MG63 (cell line): ENCODE measurements around the gene DUSP22. TPM values are rescaled to one million over a fixed set of nuclear protein-coding genes. Genes with fewer than 3 reads are reported as not detected.
"Not testable (repeated sequence)": the region's sequence is repeated elsewhere in the genome, so short reads cannot be mapped to it uniquely, and the experiment has no call there.

Source experiments
- DNase-seq: peaks from one replicate; pipeline ENCODE4 v3.0.0-alpha.2; 2020
- H3K27me3 ChIP-seq: fragments of 250-450 bp; sonication (Bioruptor Pico); 2 replicates; pipeline ENCODE4 v1.5.1; 2020; ENCODE audit warnings: mild to moderate bottlenecking, moderate library complexity
- H3K36me3 ChIP-seq: fragments of 250-450 bp; sonication (Bioruptor Pico); 2 replicates; pipeline ENCODE4 v1.5.1; 2020; ENCODE audit warnings: mild to moderate bottlenecking, moderate library complexity
- H3K4me3 ChIP-seq: fragments of 250-450 bp; sonication (Bioruptor Pico); 2 replicates; pipeline ENCODE4 v1.5.1; 2020; ENCODE audit warnings: mild to moderate bottlenecking, moderate library complexity
- H3K9me3 ChIP-seq: fragments of 250-450 bp; sonication (Bioruptor Pico); 2 replicates; pipeline ENCODE4 v1.5.1; 2020; ENCODE audit warnings: mild to moderate bottlenecking, moderate library complexity
- total RNA-seq: library from RNA; depleted of rRNA; stranded (reverse); fragments of >200 nt; shearing (Covaris generic); gene quantifications from 2 replicates; pipeline ENCODE4 v1.2.3, GENCODE V29; 2014; ENCODE audit warnings: low replicate concordance; rRNA removed

DUSP22 gene, protein sequence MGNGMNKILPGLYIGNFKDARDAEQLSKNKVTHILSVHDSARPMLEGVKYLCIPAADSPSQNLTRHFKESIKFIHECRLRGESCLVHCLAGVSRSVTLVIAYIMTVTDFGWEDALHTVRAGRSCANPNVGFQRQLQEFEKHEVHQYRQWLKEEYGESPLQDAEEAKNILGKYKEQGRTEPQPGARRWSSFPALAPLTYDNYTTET
- 4.5 TPM in 2 replicates for total RNA-seq

DNA sequence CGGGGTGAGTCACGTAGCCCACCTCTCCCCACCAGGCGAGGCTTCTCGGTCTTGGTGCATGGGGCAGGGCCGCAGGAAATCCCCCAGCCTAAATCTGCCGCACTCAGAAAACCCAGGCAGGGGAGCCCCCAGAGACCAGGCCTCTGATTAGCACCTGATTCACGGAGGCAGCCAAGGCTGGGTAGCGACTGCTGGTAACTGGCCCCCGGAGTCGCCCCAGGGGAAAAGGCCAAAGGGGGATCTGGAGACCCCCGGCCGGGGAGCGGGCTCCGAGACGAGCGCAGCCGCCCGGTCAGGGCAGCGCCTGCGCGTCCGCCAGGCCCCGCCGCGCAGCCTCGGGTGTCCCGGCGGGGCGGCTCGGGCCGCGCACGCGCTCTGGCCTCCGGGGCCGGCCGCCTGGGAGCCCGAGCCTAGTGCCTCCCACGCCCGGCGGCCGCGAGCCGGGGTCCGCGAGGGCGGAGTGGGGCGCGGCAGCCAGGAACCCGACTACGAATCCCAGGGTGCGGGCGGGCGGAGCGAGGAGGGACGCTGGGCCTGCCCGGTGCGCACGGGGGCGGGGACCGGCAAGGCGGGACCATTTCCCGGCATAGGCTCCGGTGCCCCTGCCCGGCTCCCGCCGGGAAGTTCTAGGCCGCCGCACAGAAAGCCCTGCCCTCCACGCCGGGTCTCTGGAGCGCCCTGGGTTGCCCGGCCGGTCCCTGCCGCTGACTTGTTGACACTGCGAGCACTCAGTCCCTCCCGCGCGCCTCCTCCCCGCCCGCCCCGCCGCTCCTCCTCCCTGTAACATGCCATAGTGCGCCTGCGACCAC is at the start of gene DUSP22:
TSS of gene DUSP22 (plus strand) at position 791 of the 809 bp plus-strand sequence. CDS start 53 bp downstream, outside the sequence.
- Histone ChIP-seq H3K9me3 (no peaks in the 10 kb centered on the region), H3K36me3 (no peaks in the 10 kb centered on the region), H3K4me3 (peak within 1 kb of the TSS; percentile 66)

DNA sequence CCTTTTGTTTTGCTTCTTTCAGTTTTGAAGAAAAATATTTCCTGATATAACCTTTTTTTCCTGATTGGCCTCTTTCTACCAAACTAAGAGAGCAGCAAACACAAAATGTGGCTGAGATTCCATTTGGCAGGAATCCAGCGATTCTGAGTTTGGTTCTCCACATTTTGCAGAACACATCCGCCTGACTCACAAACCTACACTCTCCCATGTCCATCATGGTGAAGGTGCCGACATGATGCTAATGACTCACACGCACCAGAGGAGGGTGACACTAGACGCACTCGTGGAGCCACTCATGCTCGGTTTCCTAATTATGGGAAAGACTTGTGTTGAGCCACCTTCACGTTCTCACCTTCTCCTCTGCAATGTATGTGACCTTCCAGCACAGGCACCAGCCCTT is 45.9 kb upstream of the DUSP22 start:
- Histone ChIP-seq H3K27me3 (no peaks in the 10 kb centered on the region; the same call in 1 of the 2 replicates), H3K36me3 (no peaks in the 10 kb centered on the region), H3K4me3 (no peak overlapping the region), H3K9me3 (peaks cover 6% of the 10 kb centered on the region; the same call in 1 of the 2 replicates)
- DNase-seq = no peak

More for the DNA sequence above, at the start of gene DUSP22:
- peak; percentile 84 for DNase-seq
- no peaks in the 10 kb centered on the region for H3K27me3 ChIP-seq

DNA sequence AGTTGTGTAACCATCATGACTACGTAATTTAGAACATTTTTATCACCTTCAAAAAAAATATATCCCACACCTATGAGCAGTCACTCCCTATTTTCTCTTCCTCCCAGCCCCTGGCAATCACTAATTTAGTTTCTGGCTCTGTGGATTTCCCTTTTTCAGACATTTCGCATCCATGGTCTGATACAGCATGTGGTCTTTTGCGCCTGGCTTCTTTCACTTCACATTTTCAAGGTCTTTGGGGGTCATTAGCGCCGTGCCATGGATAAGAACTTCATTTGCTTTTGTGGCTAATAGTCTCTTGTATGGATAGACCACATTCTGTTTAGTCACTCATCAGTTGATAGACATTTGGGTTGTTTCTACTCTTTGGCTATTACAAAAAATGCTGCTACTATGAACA is 44.9 kb upstream of the DUSP22 start:
- Histone ChIP-seq H3K36me3 (no peaks in the 10 kb centered on the region), H3K9me3 (peaks cover 6% of the 10 kb centered on the region; the same call in 1 of the 2 replicates), H3K4me3 (no peak overlapping the region), H3K27me3 (no peaks in the 10 kb centered on the region; the same call in 1 of the 2 replicates)
- DNase-seq = no peak

DNA sequence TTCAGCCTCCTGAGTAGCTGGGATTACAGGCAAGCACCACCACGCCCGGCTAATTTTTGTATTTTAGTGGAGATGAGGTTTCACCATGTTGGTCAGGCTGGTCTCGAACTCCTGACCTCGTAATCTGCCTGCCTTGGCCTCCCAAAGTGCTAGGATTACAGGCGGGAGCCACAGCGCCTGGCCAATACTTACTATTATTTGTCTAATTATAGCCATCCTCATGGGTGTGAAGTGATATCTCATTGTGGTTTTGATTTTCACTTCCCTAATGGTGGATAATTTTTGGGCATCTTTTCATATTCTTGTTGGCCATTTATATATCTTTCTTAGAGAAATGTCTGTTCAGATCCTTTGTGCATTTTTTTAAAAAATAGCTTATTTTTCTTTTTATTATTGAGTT is 44.2 kb upstream of the DUSP22 start:
- H3K36me3 ChIP-seq, H3K9me3 ChIP-seq, H3K27me3 ChIP-seq, H3K4me3 ChIP-seq, DNase-seq: not testable (repeated sequence)

DNA sequence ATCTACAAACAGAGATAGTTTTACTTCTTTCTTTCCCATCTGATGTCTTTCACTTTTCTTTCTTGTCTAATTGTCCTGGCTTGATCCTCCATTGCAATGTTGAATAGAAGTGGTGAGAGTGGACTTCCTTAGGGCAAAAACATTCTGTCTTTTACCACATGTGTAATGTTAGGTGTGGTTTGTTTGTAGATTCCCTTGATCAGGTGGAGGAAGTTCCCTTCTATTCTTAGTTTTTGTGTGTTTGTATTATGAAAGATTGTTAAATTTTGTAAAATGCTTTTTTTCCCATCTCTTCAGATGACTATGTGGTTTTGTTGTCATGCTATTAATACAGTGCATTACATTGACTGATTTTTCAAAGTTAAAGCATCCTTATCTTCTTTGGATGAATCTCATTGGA is 41.6 kb upstream of the DUSP22 start:
- Histone ChIP-seq H3K27me3 (no peaks in the 10 kb centered on the region), H3K36me3 (no peaks in the 10 kb centered on the region), H3K4me3 (no peak overlapping the region), H3K9me3 (no peaks in the 10 kb centered on the region)
- DNase-seq = no peak

DNA sequence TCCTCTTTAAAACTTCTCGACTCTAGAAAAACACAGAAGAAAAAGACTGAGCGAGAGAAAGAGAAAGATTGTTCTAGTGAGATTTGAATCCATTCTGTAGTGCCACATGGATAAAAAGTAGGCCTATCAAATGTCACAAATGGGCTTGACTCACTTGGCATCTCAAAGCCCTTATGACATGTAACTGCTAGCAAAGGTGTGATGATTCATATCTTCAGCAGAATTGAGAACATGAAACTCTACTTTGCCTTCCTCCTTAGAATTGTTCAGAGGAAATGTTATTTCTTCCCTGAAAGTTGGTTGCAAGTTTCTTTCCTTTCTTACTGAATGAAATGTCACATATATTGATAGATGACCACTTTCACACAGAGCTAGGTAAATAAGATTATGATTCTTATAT is 40.4 kb upstream of the DUSP22 start:
- Histone ChIP-seq H3K4me3 (no peak overlapping the region), H3K9me3 (no peaks in the 10 kb centered on the region), H3K27me3 (no peaks in the 10 kb centered on the region), H3K36me3 (no peaks in the 10 kb centered on the region)
- no peak for DNase-seq

DNA sequence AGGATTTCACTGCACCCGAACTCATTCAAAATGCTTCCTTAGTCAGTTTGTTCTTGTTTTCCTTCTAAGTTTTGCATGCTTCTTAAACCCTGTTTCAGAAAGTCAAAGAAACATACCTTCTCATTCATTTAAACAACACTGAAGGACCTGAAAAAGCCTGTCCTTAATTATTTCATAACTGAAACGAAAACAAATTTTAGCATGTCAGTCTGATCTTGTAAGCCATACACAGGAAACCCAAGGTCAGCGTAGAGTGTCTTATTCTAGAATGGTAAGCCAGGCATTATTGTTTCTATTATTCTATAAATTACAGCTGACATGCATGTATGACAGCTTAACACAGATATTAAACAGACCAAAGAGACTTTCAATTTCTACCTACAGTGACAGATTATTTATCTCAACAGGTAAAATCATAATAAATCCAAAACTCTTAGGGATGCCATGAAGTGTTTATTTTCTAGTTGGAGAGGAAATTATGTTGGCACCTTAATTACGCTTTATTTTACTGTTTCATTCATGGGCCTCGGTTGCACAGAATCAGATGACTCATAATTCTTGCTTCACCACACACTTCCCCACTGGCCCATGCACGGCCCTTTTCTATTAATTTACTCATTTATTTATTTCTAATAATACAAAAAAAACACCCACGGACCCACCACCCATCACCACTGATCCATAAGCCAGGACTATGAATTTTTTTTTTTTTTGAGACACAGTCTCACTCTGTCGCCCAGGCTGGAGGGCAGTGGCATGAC is 39.3 kb upstream of the DUSP22 start:
- DNase-seq = no peak
- H3K4me3 ChIP-seq = no peak overlapping the region

DNA sequence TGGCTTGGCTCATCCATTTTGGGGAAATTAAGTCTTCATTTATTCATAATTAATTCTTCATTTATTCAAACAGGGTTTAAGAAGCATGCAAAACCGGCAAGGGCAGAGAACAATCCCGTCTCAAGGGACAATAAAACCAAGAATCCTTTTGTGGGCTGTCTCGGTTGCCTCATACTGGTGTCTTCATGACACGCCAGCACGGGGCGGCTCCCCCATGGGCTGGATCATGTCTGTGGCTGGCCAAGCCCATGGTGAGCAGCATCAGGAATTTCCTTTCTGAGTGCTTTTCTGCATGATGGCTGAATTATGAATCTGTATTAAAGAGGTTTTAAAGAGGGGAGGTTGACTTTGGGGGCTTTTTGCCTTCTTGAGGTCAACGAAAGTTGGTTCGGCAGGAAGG is 38.3 kb upstream of the DUSP22 start:
- DNase-seq = no peak

More for the DNA sequence above, 39.3 kb upstream of the DUSP22 start:
- no peaks in the 10 kb centered on the region for H3K36me3 ChIP-seq
- H3K9me3 ChIP-seq = no peaks in the 10 kb centered on the region
- H3K27me3 ChIP-seq = no peaks in the 10 kb centered on the region

DNA sequence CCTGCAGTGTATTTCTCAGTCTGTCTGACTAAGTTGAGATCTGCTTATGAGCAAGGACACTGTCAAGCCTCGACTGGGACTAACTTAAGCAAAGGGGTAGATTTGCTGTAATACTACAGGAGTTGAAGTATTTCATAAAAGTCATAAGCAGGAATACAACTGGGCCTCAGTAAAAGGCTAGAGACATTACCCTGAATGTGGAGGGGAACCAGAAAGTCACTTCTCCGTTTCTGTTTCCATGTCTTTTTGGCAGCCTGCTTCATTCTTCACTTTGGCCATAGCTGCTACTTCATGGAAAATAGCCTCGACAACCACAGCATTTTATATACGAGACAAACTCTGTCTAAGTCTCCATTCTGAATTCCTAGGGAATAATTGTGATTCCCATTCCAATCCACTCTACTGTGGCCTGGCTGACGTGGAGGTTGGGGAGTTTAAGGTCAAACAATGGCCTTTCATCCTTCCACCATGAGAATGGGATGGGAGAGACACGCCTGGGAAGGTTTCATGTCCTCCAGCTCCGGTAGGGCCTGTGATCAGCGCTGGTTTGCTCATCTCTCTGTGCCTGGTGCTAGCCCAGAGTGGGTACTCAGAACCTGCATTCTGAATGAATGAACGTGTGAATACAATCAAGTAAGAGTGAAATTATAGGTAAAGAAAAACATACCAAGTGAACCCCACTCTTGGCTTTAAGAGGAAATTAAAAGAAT is 37.1 kb upstream of the DUSP22 start:
- H3K36me3 ChIP-seq = no peaks in the 10 kb centered on the region
- no peak for DNase-seq
- H3K9me3 ChIP-seq = no peaks in the 10 kb centered on the region
- no peak overlapping the region for H3K4me3 ChIP-seq
- H3K27me3 ChIP-seq = no peaks in the 10 kb centered on the region; the same call in 1 of the 2 replicates

More for the DNA sequence above, 38.3 kb upstream of the DUSP22 start:
- Histone ChIP-seq H3K27me3 (no peaks in the 10 kb centered on the region), H3K36me3 (no peaks in the 10 kb centered on the region), H3K9me3 (no peaks in the 10 kb centered on the region), H3K4me3 (no peak overlapping the region)

DNA sequence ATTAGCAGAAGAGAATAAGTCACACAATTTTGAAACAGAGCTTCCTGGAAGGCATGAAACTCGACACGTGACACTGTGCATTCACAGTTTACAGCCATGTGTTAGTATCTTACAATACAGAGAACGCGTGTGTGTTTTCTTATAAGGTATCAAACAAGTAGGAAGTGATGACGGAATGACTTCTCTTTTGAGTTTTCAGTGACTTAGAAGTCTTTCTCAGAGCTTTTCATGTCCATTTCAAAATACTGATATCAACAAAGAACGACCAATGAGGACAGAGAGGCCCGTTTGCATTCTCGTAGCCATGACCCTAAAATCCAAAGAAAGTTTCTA is 36.6 kb upstream of the DUSP22 start:
- H3K4me3 ChIP-seq = no peak overlapping the region
- DNase-seq = no peak
- H3K27me3 ChIP-seq = no peaks in the 10 kb centered on the region; the same call in 1 of the 2 replicates
- no peaks in the 10 kb centered on the region for H3K36me3 ChIP-seq
- H3K9me3 ChIP-seq = no peaks in the 10 kb centered on the region

DNA sequence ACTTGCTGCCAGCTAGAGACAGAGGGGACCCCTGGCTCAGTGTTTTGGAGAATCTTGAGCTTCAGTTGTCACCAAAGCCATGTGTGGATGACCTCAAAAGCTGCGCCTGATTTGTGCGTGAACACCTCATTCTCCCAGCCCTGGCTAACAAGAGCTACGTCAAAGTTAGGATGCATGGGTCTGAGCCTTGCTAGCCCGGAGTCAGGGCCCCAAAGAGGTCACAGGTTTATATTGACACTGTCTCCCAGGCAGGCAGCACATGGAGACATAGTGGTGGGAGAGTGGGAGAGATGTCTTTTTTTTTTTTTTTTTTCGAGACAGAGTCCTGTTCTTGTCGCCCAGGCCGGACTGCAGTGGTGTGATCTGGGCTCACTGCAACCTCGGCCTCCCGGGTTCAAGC is 36.1 kb upstream of the DUSP22 start:
- Histone ChIP-seq H3K9me3 (no peaks in the 10 kb centered on the region), H3K36me3 (no peaks in the 10 kb centered on the region), H3K27me3 (no peaks in the 10 kb centered on the region; the same call in 1 of the 2 replicates), H3K4me3 (no peak overlapping the region)
- DNase-seq = no peak

DNA sequence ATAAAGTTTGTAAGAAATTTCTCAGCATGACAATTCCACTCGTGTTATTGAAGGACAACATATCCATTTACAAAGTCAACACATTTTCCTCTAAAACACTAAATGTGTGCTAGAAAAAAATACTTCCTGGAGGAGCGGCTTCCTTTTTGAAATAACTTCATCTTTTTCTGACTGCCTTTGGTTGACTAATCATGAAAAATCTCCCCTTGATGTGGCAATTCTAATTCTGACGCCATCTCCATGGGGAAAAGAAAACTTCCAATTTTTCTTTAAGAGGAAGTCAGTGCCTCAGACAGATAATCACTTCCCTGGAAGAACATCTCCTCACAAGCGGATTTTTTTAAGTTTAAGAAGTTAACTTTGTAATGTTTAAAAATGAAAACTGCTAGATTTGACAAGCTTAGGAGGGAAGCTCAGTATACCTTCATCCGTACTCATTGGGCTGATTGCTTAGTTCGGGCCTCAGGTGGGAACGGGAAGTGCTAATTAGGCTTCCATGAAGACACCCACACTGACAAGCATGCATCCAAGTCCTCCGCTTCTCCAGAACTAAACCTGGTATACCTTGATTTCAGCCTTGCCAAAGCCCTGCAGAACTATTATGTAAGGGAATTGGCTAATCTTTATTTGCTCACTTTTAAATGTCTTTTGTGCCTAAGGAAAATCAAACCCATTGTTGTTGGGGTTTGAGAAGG is 35.1 kb upstream of the DUSP22 start:
- no peak overlapping the region for H3K4me3 ChIP-seq
- H3K27me3 ChIP-seq = no peaks in the 10 kb centered on the region; the same call in 1 of the 2 replicates
- no peaks in the 10 kb centered on the region for H3K36me3 ChIP-seq
- no peak for DNase-seq
- H3K9me3 ChIP-seq = no peaks in the 10 kb centered on the region

DNA sequence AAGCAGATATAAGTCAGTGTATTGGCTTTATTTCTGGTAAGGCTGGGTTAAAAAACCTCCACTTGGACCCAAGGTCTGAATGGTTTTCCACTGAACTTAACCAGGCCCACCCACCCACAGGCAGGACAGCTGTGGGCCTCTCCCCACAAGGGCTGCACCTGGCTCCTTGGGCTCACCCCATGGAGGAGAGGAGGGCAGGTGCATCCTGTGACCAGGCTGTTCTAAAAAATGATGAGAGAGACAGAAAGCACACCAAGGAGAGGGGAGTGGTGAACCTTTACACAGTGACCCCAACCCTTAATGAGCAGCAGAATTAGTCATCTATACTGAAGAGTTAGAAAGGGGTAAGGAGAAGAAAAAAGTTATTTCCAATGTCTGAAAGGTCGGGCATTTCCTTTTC is 34.5 kb upstream of the DUSP22 start:
- no peak overlapping the region for H3K4me3 ChIP-seq
- H3K27me3 ChIP-seq = no peaks in the 10 kb centered on the region; the same call in 1 of the 2 replicates
- DNase-seq = no peak
- no peaks in the 10 kb centered on the region for H3K36me3 ChIP-seq
- no peaks in the 10 kb centered on the region for H3K9me3 ChIP-seq

DNA sequence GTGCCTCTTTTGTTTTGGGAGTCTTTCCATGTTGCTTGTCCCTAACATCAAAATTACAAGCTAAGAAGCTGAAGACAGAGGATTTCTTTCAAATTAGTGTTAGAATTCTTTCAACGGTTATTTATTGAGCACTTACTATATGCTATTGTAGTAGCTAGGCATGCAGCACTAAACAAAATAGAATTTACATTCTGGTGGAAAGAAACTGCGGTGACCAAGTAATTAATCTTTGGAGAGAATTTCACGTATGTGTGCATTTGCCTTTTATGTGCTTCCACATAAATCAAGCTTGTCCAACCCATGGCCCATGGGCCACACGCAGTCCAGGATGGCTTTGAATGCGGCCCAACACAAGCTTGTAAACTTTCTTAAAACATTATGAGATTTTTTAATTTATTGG is 33.0 kb upstream of the DUSP22 start:
- no peak for DNase-seq
- no peaks in the 10 kb centered on the region for H3K9me3 ChIP-seq
- H3K27me3 ChIP-seq = no peaks in the 10 kb centered on the region; the same call in 1 of the 2 replicates
- H3K4me3 ChIP-seq = no peak overlapping the region
- no peaks in the 10 kb centered on the region for H3K36me3 ChIP-seq

DNA sequence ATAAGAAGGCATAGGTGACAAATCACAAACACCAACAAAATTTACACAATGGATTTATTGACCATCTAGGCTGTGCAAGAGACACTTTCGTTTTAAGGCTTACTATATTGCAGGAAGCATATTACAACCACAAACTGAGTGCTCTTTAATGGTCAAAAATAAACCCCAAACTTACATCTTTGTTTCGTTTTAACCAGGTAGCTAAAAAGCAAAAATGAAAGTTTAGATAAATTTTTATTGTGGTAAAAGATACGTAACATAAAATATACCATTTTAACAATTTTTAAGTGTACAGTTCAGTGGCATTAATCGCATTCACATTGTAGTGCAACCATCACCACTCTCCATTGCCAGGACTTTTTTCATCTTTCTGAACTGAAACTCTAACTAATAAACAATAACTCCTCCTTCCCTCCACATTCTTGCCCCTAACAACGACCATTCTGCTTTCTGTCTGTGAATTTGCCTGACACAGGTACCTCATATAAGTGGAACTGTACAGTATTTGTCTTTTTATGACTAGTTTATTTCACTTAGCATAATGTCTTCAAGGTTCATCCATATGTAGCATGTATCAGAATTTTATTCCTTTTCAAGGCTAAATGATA is 32.3 kb upstream of the DUSP22 start:
- DNase-seq = no peak

DNA sequence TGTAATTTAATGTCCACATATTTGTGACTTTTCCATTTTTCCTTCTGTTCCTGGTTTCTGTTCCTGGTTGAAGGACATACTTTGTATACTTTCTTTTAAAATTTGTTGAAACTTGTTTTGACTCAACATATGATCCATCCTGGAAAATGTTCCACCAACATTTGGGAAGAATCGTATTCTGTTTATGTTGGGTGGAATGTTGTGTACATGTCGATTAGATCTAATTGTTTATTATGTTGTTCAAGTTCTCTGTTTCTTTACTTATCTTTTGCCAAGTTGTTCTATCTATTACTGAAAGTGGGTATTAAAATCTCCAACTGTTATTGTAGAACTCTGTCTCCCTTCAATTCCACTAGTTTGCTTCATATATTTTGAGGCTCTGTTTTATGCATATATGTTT is 27.7 kb upstream of the DUSP22 start:
- Histone ChIP-seq H3K4me3 (no peak overlapping the region), H3K27me3 (no peaks in the 10 kb centered on the region; the same call in 1 of the 2 replicates), H3K36me3 (no peaks in the 10 kb centered on the region), H3K9me3 (no peaks in the 10 kb centered on the region)
- no peak for DNase-seq

More for the DNA sequence above, 32.3 kb upstream of the DUSP22 start:
- no peaks in the 10 kb centered on the region for H3K9me3 ChIP-seq
- no peaks in the 10 kb centered on the region for H3K36me3 ChIP-seq
- no peak overlapping the region for H3K4me3 ChIP-seq
- H3K27me3 ChIP-seq = no peaks in the 10 kb centered on the region; the same call in 1 of the 2 replicates
